Limb (tissue), 2 donors: ENCODE measurements around the gene PTBP1.
A peak's percentile ranks its signal among the peaks of the same experiment; 100 is the strongest.
"Not testable (repeated sequence)": the region's sequence is repeated elsewhere in the genome, so short reads cannot be mapped to it uniquely, and the experiment has no call there.

Source experiments
- DNase-seq, 2 donors: peaks; one replicate each; pipeline ENCODE4 v3.0.0-alpha.2; 2016; ENCODE audit errors: extremely low spot score in 2 of 2

The PTBP1 gene

GRCh38 chr19:810077-810855, 13.0 kb downstream of the PTBP1 start:
- DNase-seq: peak in 1 of 2 donors; percentile 31

DNA sequence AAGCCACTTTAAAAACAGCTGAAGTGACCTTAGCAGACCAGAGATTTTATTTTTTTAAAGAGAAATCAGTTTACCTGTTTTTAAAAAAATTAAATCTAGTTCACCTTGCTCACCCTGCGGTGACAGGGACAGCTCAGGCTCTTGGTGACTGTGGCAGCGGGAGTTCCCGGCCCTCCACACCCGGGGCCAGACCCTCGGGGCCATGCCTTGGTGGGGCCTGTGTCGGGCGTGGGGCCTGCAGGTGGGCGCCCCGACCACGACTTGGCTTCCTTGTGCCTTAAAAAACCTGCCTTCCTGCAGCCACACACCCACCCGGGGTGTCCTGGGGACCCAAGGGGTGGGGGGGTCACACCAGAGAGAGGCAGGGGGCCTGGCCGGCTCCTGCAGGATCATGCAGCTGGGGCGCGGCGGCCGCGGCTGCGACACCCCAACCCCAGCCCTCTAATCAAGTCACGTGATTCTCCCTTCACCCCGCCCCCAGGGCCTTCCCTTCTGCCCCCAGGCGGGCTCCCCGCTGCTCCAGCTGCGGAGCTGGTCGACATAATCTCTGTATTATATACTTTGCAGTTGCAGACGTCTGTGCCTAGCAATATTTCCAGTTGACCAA, 13.7 kb downstream of the PTBP1 start:
- DNase-seq: peak in 1 of 2 donors; percentile 32

GRCh38 chr19:811506-812048, 14.3 kb downstream of the PTBP1 start:
- no peak for DNase-seq

GRCh38 chr19:812049-812746, 14.9 kb downstream of the PTBP1 start:
- DNase-seq: peak in 1 of 2 donors; percentile 38

GRCh38 chr19:812747-813218, 15.5 kb downstream of the PTBP1 start:
- DNase-seq: peak in 1 of 2 donors; percentile 30

DNA sequence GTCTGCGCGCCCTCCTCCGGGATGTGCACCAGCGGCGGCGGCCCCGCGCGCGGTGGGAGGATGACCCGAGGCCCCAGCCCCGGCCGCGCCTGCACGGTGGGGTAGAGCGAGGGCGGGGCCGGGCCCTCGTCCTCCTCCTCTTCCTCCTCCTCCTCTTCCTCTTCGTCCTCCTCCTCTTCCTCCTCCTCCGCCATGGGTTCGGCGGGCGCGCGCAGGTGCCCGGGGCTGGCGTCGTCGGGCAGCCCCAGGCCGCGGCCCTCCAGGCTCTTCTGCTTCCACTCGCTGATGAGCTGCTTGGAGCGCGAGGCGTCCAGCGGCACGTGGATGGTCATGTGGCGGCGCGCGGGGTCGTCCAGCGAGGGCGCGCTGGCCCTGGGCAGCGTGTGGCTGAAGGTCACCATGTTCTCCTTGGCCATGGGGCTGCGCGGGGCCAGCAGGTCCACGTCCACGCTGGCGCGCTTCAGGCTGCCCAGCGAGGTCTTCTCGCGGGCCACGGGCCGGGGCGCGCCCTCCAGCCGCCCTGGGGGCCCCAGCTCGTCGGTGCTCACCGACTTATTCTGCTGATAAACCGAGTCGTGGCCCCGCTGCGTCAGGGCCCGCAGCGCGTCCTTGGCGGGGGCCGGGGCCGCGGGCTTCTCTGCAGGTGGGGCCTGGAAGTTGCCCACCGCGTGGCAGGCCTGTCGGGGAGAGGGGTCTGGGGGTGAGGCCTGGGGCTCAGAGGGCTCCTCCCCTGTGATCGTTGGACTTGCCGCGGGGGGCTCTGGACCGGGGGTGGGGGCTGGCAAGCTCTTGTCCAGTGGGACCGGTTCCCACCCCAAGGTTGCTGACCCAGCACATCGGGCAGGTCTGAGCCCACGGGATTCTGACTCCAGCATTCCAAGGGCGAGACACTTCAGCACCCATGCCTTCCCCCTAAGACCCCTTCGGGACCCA, 16.2 kb downstream of the PTBP1 start:
- peak in 1 of 2 donors; percentile 31 for DNase-seq

DNA sequence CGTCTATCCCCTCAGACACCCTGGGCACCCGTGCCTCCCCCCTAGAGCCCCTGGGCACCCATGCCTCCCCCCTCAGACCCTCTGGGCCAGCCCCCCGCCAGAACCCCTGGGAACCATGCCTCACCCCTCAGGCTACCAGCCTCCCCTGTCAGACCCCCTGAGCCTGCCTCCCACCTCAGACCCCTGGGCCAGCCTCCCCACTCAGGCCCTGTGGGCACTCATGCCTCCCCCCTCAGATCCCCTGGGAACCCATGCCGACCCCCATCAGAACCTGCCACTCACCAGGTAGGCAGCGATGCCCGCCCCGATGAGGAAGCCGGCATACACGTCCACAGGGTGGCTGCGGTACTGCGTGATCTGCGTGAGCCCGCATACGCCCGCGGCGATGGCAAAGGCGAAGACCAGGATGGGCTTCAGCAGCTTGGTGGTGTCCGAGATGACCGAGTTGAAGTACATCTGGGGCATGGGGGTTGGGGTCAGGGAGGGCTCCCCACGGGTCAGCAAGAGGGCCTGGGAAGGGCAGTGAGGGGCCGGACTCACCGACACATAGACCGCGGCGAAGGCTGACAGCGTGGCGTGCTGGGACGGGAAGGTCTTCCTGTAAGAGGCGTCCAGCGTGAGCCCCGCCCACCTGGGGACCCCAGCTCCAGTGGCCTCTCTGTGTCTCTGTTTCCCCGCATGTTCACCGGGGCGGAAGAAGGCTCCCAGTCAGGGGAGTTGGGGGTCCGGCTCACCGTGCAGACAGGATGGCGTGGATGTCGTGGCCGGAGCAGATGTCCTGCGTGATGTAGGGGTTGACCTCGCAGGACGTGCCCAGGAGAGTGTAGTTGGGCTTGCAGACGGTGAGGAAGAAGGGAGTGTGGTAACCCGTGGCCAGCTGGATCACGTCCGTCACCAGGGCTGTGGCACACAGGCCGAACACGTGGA, 17.2 kb downstream of the PTBP1 start:
- DNase-seq: peak in 1 of 2 donors; percentile 34

DNA sequence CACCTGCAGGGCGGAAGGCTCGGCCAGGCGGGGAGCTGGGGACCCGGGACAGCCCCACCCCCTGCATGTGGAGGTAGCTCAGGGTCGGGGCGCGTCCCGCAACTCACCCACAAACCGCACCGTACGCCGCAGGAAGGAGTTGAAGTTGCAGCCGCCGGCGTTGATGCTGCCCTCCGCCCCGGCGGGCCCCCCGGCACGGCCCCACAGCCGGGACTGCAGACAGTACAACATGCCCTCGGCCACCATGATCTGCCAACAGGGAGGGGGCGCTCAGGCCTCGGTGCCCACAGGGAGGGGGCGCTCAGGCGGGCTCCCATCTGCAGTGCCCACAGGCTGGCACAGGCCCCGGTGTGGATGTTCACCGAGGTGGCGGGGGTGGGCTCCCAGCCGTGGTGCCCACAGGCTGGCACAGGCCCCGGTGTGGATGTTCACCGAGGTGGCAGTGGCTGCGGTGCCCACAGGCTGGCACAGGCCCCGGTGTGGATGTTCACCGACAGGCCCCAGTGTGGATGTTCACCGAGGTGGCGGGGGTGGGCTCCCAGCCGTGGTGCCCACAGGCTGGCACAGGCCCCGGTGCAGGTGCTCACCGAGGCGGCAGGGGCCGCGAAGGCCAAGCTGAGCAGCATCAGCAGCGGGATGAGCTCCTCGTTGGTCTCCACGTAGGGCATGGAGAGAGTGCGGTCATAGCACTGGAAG, 18.0 kb downstream of the PTBP1 start:
- peak in 1 of 2 donors; percentile 30 for DNase-seq

DNA sequence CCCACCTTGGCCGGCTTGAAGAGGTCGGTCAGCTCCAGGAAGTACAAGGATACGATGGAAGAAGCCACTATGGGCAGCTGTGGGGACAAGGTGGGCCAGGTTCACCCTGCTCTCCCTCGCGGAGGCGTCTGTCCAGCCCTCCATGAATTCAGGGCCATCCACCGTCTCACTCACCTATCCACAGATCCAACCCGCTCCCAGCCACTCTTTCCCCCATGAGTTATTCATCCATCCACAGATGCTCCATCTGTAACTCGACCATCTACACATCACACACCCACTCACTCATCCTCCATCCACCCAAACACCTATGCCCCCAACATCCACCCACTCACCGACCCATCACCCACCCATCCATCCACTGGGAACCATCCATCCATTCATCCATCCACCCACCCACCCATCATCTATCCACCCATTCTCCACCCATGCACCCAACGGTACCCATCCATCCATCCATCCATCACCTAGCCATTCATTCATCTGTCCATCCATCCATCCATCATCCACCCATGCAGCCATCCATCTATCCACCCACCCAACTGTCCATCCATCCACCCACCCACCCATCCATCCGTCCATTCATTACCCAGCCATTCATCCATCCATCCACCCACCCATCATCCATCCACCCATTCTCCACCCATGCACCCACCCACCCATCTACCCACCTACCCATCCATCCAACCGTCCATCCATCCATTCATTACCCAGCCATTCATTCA, 18.7 kb downstream of the PTBP1 start:
- no peak for DNase-seq

DNA sequence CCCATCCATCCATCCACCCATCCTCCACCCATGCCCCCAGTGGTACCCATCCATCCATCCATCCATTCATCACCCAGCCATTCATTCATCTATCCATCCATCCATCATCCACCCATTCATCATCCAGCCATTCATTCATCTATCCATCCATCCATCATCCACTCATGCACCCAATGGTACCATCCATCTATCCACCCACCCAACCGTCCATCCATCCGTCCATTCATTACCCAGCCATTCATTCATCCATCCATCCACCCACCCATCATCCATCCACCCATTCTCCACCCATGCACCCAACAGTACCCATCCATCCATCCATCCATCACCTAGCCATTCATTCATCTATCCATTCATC, 19.2 kb downstream of the PTBP1 start:
- no peak for DNase-seq

DNA sequence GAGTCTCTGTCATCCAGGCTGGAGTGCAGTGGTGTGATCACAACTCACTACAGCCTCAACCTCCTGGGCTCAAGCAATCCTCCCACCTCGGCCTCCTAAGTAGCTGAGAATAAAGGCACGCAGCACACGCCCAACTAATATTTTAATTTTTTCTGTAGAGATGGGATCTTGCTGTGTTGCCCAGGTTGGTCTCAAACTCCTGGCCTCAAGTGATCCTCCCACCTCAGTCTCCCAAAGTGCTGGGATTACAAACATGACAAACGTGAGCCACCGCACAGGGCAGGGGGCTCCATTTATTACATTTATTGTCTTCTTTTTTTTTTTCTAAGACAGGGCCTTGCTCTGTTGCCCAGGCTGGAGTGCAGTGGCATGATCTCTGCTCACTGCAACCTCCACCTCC, 23.0 kb downstream of the PTBP1 start:
- not testable (repeated sequence) for DNase-seq

- DNase-seq: peak in 1 of 2 donors; percentile 57
Measured at GRCh38 chr19:821231-821824, 24.1 kb downstream of the PTBP1 start.

DNA sequence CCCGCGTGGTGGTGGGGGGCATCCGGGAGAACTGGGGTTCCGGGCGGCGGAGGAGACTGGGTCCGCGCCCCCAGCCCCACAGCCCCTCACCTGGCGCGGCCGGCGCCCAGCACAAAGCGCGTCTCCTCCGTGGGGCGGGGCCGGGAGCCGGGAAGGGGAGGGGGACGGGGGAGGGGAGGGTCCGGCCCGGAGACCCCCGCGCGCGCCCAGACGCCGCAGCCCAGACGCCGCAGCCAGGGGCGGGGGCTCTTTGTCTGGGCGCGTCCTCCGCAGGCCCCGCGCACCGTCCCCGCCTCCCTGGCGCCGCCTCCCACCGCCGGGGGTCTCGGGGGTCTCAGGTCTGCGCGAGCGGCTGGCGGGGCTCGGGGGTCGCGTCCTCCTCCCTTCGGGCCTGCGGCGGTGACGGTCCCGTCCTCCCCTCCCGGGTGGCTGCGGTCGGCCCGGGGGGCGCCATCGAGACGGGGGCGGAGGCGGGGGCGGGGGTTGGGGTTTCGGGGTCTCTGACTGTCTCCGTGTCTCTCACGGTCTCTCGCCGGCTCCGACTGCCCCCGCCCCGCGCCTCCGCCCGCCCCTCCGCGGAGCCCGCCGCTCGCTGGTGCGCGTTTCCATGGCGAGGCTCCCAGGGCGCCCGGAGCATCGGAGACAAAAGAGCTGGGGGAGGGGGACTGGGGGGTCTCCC, 24.7 kb downstream of the PTBP1 start, which contains the start of gene PLPPR3:
PLPPR3 (minus strand) TSS at position 131 of the 679 bp plus-strand sequence. CDS start 396 bp downstream, outside the sequence.
- peak in 1 of 2 donors; percentile 86 for DNase-seq

DNA sequence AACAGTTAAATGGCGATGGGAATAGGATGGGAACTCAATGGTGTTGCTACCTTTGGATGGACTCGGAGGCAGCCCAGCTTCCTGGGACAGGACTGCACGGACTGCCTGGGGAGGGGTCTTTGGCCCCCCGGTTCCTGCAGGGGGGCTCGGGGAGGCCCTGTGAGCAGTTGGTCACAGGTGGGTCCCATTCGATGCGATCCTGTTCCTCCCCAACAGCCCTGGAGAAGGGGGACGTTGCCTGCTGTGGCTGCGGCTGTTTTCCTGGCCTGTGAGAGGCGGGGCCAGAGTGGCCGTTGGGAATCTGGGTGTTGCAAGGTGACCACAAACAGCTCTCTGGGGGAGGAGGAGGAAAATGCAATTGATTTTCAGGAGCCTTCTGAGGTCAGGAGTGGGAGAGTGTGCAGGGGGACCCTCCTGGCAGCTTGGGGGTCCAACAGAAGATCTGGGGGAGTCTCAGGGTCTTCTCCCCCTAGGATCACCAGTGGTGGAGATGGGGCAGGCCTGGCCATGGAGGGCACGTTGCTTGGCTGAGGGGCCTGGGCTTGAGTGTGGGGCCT, 26.4 kb downstream of the PTBP1 start:
- peak in 1 of 2 donors; percentile 28 for DNase-seq

GRCh38 chr19:824885-825284, 27.6 kb downstream of the PTBP1 start:
- DNase-seq: peak in 1 of 2 donors; percentile 29

GRCh38 chr19:825897-826644, 28.8 kb downstream of the PTBP1 start:
- no peak for DNase-seq
